ENCODE data around the gene KDM5A.

The KDM5A gene

GRCh38 chr12:275812-276211 lies 113.3 kb downstream of the KDM5A start:
- in situ Hi-C loops (cut with HindIII; ENCODE audit: low sequenced_read_pairs): no loop called here

- in situ Hi-C loops (cut with HindIII; ENCODE audit: low sequenced_read_pairs): no loop called here
Measured at GRCh38 chr12:273382-273781, 115.7 kb downstream of the KDM5A start.

DNA sequence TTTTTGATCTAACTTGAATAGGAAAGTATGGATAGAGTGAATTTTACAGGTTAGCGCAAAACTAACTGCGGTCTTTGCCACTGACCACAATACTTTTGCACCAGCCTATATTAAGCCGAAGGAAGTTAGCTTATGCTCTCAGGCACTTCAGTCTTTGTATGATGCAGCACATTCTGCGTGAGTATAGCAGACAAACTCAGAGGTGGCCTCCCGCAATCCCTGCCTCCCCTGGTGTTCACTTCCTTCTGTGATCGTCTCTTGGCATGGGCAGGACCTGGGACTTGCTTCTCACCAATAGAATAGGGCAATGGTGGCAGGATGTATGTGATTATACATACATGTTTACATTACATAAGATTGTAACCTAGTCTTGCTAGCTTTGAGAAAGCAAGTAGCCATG lies 116.2 kb downstream of the KDM5A start:
- in situ Hi-C loops (cut with HindIII; ENCODE audit: low sequenced_read_pairs): no loop called here

DNA sequence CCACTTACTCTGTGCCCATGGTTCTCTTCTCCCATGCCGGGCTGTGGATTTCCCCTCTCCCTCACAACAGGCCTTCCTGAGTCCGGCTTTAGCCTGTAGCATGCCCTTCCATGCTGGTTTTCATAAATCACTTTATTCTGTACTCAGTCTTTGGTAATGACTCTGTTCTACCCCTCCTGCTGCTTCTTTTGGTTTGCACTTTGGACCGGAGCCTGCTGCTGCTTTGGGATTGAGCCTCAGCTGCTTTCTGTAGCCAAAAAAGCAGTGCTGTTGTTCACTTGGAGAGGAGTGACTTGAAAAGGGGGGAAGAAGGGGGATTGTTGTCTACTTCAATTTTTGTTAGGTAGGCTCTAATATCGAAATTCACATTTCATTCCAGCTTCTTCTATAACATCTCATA lies 118.0 kb downstream of the KDM5A start:
- in situ Hi-C loops (cut with HindIII; ENCODE audit: low sequenced_read_pairs): no loop called here

GRCh38 chr12:269191-269590 lies 119.9 kb downstream of the KDM5A start:
- in situ Hi-C loops (cut with HindIII; ENCODE audit: low sequenced_read_pairs): no loop called here

GRCh38 chr12:268483-268840 lies 120.7 kb downstream of the KDM5A start:
- in situ Hi-C loops (cut with HindIII; ENCODE audit: low sequenced_read_pairs): no loop called here

GRCh38 chr12:267581-268482 lies 121.3 kb downstream of the KDM5A start:
- in situ Hi-C loops (cut with HindIII; ENCODE audit: low sequenced_read_pairs): no loop called here

DNA sequence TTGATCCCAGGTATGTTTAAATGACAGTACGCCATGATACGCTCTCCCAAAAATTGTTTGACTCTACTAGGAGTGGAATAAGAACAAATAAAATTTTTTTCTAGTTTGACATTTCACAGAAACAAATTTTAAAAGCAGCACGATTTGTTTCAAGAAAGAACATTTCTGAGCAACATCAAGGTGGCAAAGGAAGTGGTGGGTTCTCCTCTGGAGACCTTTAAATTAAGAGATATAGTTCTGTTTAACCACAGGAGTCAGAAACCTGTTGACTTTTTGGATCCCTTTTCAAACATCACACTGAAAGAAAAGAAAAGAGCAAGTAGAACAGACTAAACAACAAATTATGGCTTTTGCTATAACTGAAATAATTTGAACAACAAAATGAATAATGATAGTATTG lies 124.0 kb downstream of the KDM5A start:
- in situ Hi-C loops (cut with HindIII; ENCODE audit: low sequenced_read_pairs): no loop called here

DNA sequence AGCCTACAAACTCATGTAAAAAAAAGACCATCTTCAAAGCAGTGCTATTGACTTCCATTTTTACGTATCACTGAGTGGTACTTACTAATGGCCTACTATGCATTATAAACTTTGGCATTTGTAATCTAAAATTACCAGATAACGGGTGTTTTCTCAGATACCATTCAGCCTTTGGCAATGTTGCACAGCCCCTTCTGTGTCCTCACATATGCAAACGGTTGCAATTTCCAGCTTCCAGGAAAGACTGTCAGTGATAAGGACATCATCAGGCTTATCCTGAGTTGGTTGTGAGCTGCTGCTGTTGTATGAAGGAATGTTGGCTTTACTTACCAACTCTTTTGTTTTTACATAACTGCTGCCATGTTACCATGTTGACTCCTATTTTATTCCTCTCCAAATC lies 124.9 kb downstream of the KDM5A start:
- in situ Hi-C loops (cut with HindIII; ENCODE audit: low sequenced_read_pairs): no loop called here

GRCh38 chr12:263574-263973 lies 125.5 kb downstream of the KDM5A start:
- in situ Hi-C loops (cut with HindIII; ENCODE audit: low sequenced_read_pairs): no loop called here

DNA sequence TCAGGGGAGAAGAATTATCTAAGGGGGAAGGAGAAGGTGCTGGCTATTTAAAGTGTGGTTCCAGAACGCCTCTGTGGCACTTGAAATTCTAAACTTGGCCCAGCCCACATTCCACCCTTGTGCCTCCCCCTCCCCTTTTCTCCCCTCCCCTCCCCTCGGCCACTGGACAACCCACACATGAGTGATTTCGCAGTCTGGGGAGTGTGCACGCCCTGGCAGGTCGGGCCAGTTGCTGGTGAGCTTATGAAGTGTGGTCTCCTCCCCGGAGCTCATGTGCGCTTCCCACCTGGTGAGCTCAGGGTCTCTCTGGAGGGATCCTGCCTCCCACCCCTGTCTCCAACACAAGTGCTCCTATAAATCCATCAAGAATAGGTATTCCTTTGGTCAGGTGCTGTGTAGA lies 126.3 kb downstream of the KDM5A start, which contains the start of gene SLC6A13:
Gene SLC6A13, minus strand, starts transcription at position 20 of the 400 bp plus-strand sequence. CDS start 2,784 bp downstream, outside the sequence.
- in situ Hi-C loops (cut with HindIII; ENCODE audit: low sequenced_read_pairs): no loop called here

GRCh38 chr12:262113-262512 lies 127.0 kb downstream of the KDM5A start:
- in situ Hi-C loops (cut with HindIII; ENCODE audit: low sequenced_read_pairs): no loop called here

GRCh38 chr12:257521-258321 lies 131.4 kb downstream of the KDM5A start:
- in situ Hi-C loops (cut with HindIII; ENCODE audit: low sequenced_read_pairs): no loop called here

DNA sequence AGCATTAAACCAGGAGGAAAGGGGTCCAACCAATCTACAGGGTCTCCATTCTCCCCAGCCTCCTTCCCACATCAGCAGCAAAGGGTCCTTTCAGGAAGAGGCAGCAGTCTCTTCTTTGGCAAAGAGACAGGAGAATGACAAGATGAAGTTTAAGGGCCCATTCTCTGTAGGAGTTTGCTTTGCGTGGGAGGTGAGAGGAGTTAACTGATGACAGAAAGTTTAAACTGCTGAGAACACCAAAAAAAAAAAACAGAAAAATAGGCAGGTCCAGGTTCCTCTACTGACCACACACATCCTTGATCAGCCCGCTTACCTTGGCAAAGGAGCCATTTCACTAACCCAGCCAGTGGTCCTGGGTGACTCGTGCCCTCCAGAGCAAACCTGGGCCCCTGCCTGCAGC lies 132.2 kb downstream of the KDM5A start:
- in situ Hi-C loops (cut with HindIII; ENCODE audit: low sequenced_read_pairs): no loop called here

DNA sequence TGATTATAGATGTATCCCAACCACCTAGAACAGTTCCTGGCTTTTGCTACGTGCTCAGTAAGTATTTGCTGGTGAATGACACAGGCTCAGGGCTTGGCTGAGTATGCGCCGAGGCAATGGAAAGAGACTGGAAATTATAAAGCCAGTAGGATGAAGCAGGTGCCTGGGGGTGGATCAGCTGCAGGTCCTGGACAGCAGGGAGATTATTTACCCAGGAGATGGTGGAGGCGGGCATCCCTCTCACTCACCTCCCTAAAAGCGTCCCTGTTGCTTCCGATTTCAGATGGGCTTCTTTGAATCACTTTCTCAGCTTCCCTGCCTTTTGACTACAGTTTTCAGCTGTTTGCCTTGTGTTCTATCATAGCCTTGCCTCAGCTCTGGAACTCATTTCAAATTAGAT lies 132.9 kb downstream of the KDM5A start:
- in situ Hi-C loops (cut with HindIII; ENCODE audit: low sequenced_read_pairs): no loop called here

DNA sequence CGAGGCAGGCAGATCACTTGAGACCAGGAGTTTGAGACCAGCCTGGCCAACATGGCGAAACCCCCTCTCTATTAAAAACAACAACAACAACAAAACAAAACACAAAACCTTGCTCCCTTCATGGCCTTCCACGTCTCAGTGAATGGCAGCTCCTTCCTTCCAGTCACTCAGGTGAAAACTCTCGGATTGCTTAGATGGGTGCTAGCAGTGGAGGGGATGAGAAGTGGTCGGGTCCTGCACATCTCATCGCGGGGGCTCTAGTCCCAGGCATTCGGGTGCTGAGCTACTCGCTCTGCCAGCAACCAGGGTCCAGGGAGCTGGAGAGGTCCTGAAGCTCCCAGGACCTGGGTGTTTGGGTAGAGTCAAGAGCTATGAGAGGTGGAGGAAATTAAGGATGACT lies 134.2 kb downstream of the KDM5A start:
- in situ Hi-C loops (cut with HindIII; ENCODE audit: low sequenced_read_pairs): no loop called here

GRCh38 chr12:254039-254438 lies 135.1 kb downstream of the KDM5A start:
- in situ Hi-C loops (cut with HindIII; ENCODE audit: low sequenced_read_pairs): no loop called here

DNA sequence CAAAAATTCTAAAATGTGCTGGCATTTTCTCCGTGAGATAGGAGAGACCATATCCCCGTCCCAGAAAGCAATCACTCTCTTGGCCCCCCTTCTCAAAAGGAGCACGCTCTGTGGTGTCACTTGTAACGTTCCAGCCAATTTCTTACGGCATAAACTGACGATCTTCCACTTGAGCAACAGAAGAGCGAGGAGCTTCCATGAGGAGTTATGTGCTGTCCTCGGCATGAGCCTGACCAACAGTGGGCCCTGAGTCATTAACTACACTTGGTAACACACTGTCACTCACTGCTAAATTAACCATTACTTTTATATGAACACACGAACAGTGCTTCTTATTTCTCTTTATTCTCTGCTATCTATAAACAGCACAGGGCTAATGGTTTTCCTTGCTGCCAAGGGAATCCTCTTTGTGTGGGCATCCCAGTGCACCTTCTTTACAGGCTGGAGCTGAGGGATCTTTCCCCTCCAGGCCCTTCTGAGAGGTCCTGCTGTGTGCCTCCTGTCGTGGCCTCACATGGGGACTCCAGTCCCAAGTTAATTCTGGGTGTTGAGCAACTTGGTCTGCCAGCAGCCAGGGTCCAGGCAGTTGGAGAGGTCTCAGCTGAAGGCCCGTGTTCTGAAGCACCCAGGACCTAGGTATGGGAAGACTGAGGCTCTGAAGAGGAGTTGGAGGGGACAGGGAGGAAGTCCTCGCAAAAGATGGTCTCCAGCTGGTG lies 135.8 kb downstream of the KDM5A start:
- in situ Hi-C loops (cut with HindIII; ENCODE audit: low sequenced_read_pairs): no loop called here

DNA sequence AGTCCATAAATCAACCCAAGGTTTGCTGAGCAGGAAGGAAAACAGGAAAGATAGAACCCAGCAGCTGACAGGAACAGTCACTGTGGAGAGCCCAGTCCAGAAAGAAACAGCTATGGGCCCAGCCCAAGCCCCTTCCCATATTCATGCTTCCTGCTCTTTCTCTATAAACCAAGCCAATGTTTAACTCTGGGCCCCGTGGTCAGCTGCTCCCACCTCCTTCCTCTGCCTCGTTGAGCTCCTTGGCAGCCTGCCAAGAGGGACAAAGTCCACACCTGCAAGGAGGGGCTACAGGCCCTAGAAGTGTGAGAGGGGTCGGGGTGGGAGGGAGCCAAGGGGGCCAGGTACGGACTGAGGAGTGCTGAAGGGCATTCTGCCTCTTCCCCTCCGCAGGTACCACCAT lies 136.5 kb downstream of the KDM5A start:
- in situ Hi-C loops (cut with HindIII; ENCODE audit: low sequenced_read_pairs): no loop called here

DNA sequence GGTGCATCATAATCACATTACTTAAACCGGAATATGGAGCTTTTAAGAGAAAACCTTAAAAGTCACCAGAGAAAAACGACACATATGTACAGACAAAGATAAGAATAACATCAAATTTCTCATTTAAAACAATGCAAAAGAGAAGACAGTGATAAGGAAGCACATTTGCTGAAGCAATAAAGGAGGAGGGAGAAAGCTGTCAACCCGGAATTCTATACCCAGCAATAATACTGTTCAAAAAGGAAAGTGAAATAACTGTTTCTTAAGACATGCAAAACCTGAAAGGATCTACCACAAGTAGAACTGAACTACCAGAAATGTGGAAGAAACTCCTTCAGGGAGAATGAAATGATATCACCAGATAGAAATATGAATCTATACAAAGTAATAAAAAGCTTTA lies 141.8 kb downstream of the KDM5A start:
- in situ Hi-C loops (cut with HindIII; ENCODE audit: low sequenced_read_pairs): no loop called here

DNA sequence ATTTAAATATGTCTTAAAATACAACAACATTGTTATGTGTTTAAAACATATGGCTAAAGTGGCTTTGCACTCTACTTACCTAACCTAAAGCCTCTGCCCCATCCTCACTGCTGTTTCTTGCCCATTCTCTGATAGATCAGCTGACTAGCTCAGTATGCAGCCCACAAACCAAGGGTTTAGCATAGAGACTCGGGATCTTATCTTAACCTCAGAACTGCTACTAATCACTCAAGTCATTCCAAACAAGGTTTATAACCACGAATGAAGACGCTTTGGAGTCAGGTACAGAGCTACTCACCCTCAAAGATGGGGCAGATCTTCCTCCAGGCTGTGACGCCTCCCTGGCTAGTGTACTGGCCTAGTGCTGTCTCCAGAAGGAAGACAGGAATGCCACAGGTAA lies 145.7 kb downstream of the KDM5A start:
- in situ Hi-C loops (cut with HindIII; ENCODE audit: low sequenced_read_pairs): no loop called here

All from endothelial cell of hepatic sinusoid (primary cell).